Upper lobe of left lung (tissue), 4 donors: Measurements from ENCODE around the gene HDAC3.

ENCODE experiments used
- CTCF ChIP-seq, 6 experiments: fragments of 450-650 bp in 4 of 6; fragments of 200-600 bp in 2 of 6; sonication (generic) in 2 of 6; IDR thresholded peaks; one replicate each; pipeline ENCODE4 v1.5.1; 2016 to 2019; ENCODE audit warnings: antibody characterized with exemption in 6 of 6
- POLR2A ChIP-seq, 4 donors: fragments of 450-650 bp; IDR thresholded peaks; one replicate each; pipeline ENCODE4 v1.5.1; 2016 to 2017; ENCODE audit warnings: antibody characterized with exemption in 4 of 4, mild to moderate bottlenecking in 2 of 4
- POLR2AphosphoS5 ChIP-seq, 2 donors: sonication (generic); formaldehyde crosslinking; IDR thresholded peaks; one replicate each; pipeline ENCODE4 v1.5.1; 2017; ENCODE audit warnings: antibody characterized with exemption in 2 of 2

- no peak for TF ChIP-seq CTCF (IDR thresholded peaks at IDR 0.05)
- TF ChIP-seq POLR2AphosphoS5 (IDR thresholded peaks at IDR 0.05): no peak
- TF ChIP-seq POLR2A (IDR thresholded peaks at IDR 0.05): no peak
Measured at GRCh38 chr5:141641634-141642267, 5.1 kb upstream of the HDAC3 start.
